SK-N-DZ (cell line): Measurements from ENCODE around the gene NECTIN1.
A peak's percentile ranks its signal among the peaks of the same experiment; 100 is the strongest.

Experiments used
- DNase-seq: peaks from one replicate; pipeline ENCODE4 v3.0.0-alpha.2; 2015; ENCODE audit warnings: low spot score

NECTIN1 gene

GRCh38 chr11:119755356-119756071 lies 26.5 kb upstream of the NECTIN1 start:
- no peak for DNase-seq

DNA sequence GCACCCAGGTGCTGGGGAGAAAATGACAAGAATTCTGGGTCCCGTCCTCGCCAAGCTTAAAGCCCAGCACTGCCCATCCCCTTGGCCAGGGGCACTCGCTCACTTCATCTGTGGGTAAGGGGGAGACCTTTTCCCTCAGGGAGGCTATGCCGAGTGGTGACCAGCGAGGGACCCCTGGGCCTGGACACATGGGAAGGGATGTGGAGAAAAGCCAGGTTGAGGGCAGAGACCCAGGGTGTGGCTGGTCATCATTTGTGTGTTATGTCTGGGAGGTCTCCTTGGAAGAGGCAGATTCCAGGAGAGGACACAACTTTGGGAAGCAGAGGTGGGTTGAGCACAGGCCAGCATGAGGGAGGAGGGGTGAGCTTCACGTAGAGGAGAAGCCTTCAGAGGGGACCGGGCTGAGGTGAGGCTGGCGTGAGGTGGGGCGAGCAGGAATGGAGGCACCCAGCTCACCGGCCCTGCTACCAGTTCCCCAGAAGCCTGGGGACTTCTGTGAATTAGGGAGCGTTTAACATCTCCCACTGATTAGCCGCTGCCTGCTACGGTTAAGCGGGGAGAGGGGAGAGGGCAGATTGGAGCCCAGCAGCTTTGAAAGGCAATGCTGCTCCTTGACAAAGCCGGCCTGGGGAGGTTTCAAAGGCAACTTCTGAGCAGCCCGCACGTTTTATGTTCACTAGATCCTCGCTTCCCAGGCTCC lies 25.8 kb upstream of the NECTIN1 start:
- no peak for DNase-seq

- DNase-seq = no peak
These were observed 25.2 kb upstream of the NECTIN1 start for GRCh38 chr11:119754199-119754598.

DNA sequence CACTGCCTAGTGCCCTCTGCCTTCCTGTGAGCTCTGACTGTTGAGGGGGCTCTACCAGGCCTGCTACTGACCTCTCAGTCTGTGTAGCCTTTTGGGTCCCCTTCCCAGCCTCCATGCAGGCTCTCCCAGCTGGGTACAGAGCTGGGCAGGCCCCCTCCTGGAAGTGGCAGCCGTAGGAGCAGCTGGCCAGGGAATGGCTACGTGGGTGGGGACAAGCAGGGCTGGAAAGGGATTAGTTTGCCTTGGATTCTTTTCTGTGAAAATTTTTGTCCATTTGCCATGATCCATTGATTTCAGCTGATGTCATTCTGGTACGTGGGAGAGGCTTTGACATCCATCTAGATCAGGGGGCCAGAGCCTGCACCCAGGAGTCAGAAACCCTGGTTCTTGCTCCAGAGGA lies 23.9 kb upstream of the NECTIN1 start:
- DNase-seq = no peak

DNA sequence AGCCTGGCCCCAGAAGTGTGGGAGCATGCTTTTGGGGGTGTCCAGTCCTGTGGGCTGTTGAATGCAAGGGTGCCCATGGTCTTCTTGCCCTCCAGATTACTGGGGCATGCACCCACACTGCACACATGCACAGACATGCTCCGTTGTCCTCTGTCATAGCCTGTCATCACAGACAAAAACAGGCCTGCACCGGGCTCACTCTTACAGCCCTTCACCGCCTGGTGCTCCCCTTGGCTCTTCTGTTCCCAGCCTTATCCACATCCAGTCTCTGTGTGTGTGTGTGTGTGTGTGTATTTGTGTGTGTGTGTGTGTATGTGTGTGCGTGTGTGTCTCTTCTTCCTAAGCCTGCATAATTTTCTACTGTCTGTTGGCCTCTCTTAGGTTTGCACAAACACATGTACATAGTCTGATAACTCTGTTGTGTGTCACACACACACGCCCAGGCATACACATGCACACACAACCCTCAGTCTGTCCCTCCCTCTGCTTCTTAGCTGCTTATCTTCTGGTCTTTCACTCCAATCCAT lies 23.4 kb upstream of the NECTIN1 start:
- no peak for DNase-seq

- no peak for DNase-seq
These were observed 21.1 kb upstream of the NECTIN1 start for GRCh38 chr11:119750056-119750455.

DNA sequence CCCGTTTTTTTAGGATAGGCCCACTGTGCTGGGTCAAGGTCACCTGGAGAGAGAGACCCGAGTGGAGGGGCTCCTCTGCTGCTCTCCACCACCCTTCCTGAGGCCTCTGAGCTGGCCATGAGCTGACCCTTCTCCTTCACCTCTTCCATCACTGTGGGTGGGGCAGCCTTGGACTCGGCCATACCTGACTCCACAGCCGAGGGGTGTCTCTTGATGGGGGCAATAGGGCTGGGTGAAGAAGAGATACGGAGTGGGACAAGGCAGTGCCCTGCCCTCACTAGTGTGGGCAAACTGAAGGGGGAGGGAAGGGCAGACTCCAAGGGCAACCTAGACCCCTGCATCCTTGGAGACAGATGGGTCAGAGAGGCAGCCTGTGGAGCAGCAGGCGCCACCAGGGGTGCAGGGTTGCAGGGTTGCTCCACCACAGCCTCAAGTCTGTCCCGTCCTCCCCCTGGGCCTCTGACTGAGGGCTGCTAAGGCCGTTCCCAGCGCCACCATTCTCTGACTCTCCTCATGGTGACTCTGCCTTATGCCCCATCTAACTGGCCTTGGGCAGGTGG lies 20.1 kb upstream of the NECTIN1 start:
- DNase-seq = no peak

DNA sequence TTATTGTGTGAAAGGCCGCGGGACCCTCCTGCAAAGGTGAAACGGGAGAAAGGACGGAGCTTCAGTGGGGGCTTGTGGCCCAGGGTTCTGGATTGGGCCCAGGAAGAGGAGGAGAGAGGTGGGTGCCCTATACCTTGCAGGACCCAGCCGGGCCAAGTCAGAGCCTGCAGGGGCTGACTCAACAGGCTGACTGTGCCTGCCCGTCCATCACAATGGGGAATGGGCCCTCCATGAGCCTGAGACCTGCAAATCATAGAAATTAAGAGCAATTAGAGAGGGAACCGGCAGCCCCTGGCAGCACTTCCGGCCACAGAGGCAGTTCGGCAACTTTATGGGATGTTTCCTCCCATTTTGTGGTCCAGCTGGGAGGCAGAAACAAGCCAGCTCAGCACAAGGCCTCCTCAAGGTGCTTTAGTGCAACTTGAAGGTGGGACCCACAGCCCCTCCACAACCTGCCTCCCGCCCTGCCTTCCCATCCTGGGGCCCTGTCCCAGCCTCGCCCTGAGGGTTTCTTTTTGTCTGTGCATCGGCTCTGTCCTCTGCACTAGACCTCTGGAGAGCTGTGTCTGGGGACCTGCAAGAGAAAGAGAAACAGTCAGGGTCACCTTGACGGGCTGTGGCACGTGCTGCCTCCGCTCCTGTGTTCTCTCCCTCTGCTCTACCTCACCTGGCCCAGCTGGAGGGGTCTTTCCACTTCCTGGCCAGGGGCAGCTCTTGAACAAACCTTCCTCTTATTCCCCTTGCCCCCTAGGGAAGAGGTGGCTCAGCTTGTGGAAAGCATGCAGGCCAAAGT lies 19.1 kb upstream of the NECTIN1 start:
- no peak for DNase-seq

DNA sequence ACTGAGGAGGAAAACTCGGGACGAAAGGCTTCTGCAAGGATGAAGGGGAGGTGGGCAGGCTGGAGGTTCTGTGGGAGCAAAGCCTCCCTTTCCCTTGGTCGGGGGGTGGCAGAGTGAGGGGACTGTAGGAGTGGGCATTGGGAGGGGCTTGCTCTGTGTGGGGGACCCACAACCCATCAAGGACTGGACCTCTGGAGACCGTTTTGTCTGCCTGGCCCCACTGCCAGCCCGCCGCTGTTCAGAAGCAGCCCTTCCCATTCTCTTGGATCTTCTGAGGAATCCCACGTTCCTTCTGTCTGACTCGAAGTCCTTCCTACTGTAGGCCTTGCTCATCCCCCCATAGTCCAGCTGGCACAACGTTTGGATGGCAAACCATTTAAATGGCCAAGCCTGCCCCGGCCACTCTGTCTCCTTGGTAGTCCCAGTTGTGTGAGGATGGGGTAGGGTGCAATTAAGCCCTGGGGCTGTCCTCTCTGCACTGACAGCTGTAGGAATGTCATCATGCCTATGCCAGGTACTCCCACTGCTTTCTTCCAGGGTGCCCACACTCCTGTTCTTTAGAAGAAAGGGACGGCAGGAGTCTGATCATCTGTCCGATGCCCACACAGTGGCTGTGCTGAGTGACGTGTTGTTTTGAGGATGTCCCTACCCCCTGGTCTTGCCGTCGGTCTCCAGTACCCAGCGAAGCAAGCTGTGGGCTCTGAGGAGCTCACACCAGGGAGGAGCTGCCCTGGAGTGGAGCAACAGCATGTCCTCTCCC lies 17.0 kb upstream of the NECTIN1 start:
- DNase-seq = no peak

- no peak for DNase-seq
These were observed 16.1 kb upstream of the NECTIN1 start for GRCh38 chr11:119745112-119745511.

GRCh38 chr11:119744577-119744976 lies 15.6 kb upstream of the NECTIN1 start:
- no peak for DNase-seq

- no peak for DNase-seq
These were observed 14.0 kb upstream of the NECTIN1 start for GRCh38 chr11:119743006-119743405.

- peak; percentile 57 for DNase-seq
These were observed 13.4 kb upstream of the NECTIN1 start for GRCh38 chr11:119742263-119742861.

GRCh38 chr11:119741369-119742262 lies 12.6 kb upstream of the NECTIN1 start:
- DNase-seq = no peak

GRCh38 chr11:119739975-119740374 lies 11.0 kb upstream of the NECTIN1 start:
- DNase-seq = no peak

DNA sequence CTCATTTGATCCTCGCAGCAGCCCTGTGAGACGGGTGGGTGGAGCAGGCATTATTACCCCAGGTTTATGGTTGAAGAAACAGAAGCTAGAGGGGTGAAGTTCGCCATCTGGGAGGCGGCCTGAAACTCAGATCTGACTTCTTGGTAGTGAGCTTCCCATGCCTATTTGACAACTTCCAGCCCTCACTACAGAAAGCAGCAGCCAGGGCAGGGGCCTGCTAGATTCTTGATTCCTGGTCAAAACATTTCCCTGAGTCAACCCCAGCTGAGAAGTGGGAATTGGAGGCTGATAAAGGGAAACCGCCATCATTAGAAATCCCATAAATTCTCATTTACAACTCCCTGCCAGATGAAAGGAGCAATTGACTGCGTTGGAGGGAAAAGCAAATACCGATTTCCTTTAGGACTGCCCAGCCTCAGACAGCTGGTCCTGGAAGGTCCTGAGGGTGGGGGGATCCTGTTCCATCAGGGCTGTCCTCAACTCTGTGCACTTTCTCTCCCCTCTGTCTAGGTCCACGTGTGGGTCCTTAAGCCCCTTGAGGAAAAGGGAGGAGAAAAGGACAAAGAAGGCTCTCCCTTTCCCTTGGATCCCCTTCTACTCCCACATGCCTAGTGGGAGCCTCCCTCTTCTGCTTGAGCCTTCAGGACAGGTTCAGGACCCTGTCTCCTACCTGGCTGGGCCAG lies 10.2 kb upstream of the NECTIN1 start:
- DNase-seq = no peak

- no peak for DNase-seq
These were observed 9.0 kb upstream of the NECTIN1 start for GRCh38 chr11:119738059-119738439.

- DNase-seq = no peak
These were observed 8.5 kb upstream of the NECTIN1 start for GRCh38 chr11:119737366-119738058.

- no peak for DNase-seq
These were observed 5.8 kb upstream of the NECTIN1 start for GRCh38 chr11:119734788-119735187.
